LNCaP clone FGC (cell line): Measurements from ENCODE around the gene ERBB4.

Source experiments
- DNase-seq: peaks from one replicate; pipeline ENCODE4 v3.0.0-alpha.2; 2011; ENCODE audit warnings: low read depth
- H3K4me3 ChIP-seq: 2 replicates; pipeline ENCODE4 v1.5.1; 2011; ENCODE audit warnings: mild to moderate bottlenecking, low read depth, low read length, control low read depth
- TF ChIP-seq, protein P1 (sequence below): IDR thresholded peaks from 2 replicates; pipeline ENCODE4 v1.5.1; 2012; ENCODE audit warnings: mild to moderate bottlenecking; ENCODE audit not compliant: control insufficient read depth, insufficient read depth; ENCODE audit errors: extremely low read depth

The ERBB4 gene

GRCh38 chr2:212357606-212358005 is 181.0 kb downstream of the ERBB4 start:
- TF ChIP-seq, protein P1, sequence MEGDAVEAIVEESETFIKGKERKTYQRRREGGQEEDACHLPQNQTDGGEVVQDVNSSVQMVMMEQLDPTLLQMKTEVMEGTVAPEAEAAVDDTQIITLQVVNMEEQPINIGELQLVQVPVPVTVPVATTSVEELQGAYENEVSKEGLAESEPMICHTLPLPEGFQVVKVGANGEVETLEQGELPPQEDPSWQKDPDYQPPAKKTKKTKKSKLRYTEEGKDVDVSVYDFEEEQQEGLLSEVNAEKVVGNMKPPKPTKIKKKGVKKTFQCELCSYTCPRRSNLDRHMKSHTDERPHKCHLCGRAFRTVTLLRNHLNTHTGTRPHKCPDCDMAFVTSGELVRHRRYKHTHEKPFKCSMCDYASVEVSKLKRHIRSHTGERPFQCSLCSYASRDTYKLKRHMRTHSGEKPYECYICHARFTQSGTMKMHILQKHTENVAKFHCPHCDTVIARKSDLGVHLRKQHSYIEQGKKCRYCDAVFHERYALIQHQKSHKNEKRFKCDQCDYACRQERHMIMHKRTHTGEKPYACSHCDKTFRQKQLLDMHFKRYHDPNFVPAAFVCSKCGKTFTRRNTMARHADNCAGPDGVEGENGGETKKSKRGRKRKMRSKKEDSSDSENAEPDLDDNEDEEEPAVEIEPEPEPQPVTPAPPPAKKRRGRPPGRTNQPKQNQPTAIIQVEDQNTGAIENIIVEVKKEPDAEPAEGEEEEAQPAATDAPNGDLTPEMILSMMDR, result no peak
- H3K4me3 ChIP-seq, result no peak overlapping the region
- no peak for DNase-seq

DNA sequence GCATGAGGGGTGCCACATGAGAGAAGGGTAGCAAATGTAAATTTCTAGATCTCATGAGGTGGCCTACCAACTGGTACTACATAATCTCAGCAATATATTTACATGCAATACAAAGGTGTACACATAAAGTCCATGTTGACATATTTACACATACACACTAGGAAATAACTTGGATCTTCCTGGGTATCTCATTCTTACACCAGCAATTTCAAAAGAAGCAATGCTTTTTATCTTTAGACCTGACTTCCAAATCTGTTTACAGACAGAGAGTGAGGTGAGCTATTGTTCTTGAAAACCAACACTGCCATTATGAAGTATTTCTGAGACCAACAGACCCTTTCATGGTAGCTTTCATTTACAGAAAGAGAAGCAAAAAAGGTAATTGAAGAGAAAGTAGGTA is 184.2 kb downstream of the ERBB4 start:
- TF ChIP-seq, protein P1, result no peak
- H3K4me3 ChIP-seq, result no peak overlapping the region
- no peak for DNase-seq

GRCh38 chr2:212348501-212348900 is 190.1 kb downstream of the ERBB4 start:
- H3K4me3 ChIP-seq, result no peak overlapping the region
- no peak for DNase-seq
- TF ChIP-seq, protein P1, result no peak

- TF ChIP-seq, protein P1, result no peak
- DNase-seq, result no peak
- H3K4me3 ChIP-seq, result no peak overlapping the region
Observed at GRCh38 chr2:212346865-212347264, 191.7 kb downstream of the ERBB4 start.

- no peak for DNase-seq
- TF ChIP-seq, protein P1, result no peak
- no peak overlapping the region for H3K4me3 ChIP-seq
Observed at GRCh38 chr2:212345966-212346365, 192.6 kb downstream of the ERBB4 start.

DNA sequence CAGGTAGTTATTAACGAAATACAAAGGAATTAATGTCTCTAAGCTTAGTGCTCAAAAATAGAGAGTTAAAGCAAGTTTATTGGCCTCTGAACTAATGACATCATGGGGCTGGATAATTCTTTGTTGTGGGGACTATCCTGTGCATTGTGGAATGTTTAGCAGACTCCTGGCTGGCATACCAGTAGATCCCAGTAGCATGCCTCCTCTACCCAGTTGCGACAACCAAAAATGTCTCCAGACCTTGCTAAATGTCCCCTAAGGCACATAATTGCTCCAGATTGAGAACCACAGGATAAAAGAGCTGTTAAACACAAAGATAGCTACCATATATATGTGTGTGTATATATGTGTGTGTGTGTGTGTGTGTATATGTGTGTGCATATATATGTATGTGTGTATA is 194.5 kb downstream of the ERBB4 start:
- H3K4me3 ChIP-seq, result no peak overlapping the region
- TF ChIP-seq, protein P1, result no peak
- no peak for DNase-seq

DNA sequence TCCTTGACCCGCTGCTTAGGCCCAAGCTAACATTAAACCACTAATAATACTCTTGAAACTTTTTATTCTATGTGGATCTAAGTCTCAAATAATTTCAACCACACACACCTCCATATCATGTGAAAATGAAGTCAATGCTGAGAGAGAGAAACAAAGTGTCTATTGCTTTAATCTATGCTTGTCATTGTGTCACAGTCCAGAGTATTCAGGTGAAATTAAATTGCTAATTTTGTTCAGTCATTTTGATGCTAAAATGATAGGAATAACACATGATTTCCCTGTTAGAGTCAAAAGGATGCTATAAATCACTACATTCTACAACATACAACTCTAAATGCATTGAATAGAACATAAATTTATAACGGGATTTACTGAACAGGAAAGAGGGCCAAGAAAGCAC is 195.4 kb downstream of the ERBB4 start:
- DNase-seq, result no peak
- no peak overlapping the region for H3K4me3 ChIP-seq
- TF ChIP-seq, protein P1, result no peak
